Peyer's patch (tissue), 4 donors: ENCODE measurements around the gene COL4A1.

Experiments
- CTCF ChIP-seq, 6 experiments: fragments of 450-650 bp in 4 of 6; fragments of 200-600 bp in 2 of 6; sonication (generic) in 1 of 6; IDR thresholded peaks; one replicate each; pipeline ENCODE4 v1.5.1; 2017 to 2019; ENCODE audit warnings: antibody characterized with exemption in 6 of 6, mild to moderate bottlenecking in 3 of 6, moderate library complexity in 1 of 6
- POLR2A ChIP-seq, 2 donors: fragments of 450-650 bp; IDR thresholded peaks; one replicate each; pipeline ENCODE4 v1.5.1; 2017; ENCODE audit warnings: antibody characterized with exemption in 2 of 2, mild to moderate bottlenecking in 2 of 2, moderate library complexity in 2 of 2

GRCh38 chr13:110236431-110236830 is 70.5 kb downstream of the COL4A1 start:
- no peak for TF ChIP-seq CTCF (IDR thresholded peaks at IDR 0.05)
- no peak for TF ChIP-seq POLR2A (IDR thresholded peaks at IDR 0.05)
